NT2/D1 (cell line): ENCODE measurements around the gene MAP3K9.

Experiments used
- SUZ12 ChIP-seq: IDR thresholded peaks from 2 replicates; pipeline ENCODE4 v1.6.1; 2011; ENCODE audit not compliant: insufficient read length, insufficient read depth; ENCODE audit errors: extremely low read depth
- ZNF274 ChIP-seq: IDR thresholded peaks from 2 replicates; pipeline ENCODE4 v1.6.1; 2011; ENCODE audit warnings: mild to moderate bottlenecking, low read depth, low read length

- TF ChIP-seq ZNF274, result no peak
- TF ChIP-seq SUZ12, result no peak
Measured at GRCh38 chr14:70773182-70773862, 36.0 kb downstream of the MAP3K9 start.
